Measurements from ENCODE around the gene EDN2.

Gene EDN2

GRCh38 chr1:41454406-41454805 lies 30.1 kb downstream of the EDN2 start:
- Histone ChIP-seq H3K4me1 (ENCODE audit: control insufficient read depth in 5 of 5, insufficient read depth in 5 of 5, low read length in 5 of 5) (peaks cover 0 to 16% (median 7%) of the 10 kb centered on the region in 5 donors), H3K27ac (ENCODE audit: low read depth, low read length) (no peak overlapping the region), H3K36me3 (ENCODE audit: control insufficient read depth in 5 of 5, insufficient read depth in 5 of 5, low read length in 5 of 5) (no peaks in the 10 kb centered on the region), H3K4me3 (ENCODE audit: low read depth in 1 of 5, low read length in 5 of 5) (no peak overlapping the region), H3K9me3 (ENCODE audit: control insufficient read depth in 5 of 5, low read length in 5 of 5) (no peaks in the 10 kb centered on the region), H3K27me3 (ENCODE audit: control insufficient read depth in 5 of 5, insufficient read depth in 4 of 5, low read length in 5 of 5) (no peaks in the 10 kb centered on the region), H3K9ac (ENCODE audit: low read length in 5 of 5) (no peak overlapping the region)

DNA sequence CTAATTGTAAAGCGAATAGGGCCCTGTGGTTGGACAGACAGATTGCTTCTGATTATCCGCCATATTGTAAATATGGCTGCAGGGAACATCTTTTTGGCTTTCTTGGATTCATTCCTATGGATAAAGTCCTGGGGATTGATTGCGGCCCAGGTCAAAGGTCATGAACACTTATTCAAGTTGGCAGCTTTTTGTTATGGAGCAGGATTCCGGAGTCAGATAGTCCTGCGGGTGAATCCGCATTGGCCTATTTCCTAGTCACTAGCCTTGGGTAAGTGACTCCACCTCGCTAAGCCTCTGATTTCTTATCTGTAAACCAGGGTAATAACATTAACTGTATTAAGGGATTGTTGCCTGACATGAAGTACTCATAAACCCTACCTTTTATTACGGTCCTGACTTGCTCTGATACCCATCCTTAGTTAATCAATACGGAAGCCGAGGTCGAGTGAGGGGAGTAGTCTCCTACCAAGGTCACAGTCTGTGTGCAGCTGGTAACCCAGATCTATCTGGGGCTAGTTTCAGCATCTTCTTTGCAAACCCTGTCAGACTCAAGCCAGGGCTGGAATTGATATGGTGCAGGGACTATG lies 31.7 kb downstream of the EDN2 start:
- Histone ChIP-seq H3K9me3 (ENCODE audit: control insufficient read depth in 5 of 5, low read length in 5 of 5) (no peaks in the 10 kb centered on the region), H3K9ac (ENCODE audit: low read length in 5 of 5) (no peak overlapping the region), H3K4me1 (ENCODE audit: control insufficient read depth in 5 of 5, insufficient read depth in 5 of 5, low read length in 5 of 5) (peaks cover 0 to 16% (median 9%) of the 10 kb centered on the region in 5 donors)

GRCh38 chr1:41450747-41451285 lies 33.7 kb downstream of the EDN2 start:
- Histone ChIP-seq H3K27me3 (ENCODE audit: control insufficient read depth in 5 of 5, insufficient read depth in 4 of 5, low read length in 5 of 5) (peaks cover 0 to under 1% (median 0%) of the 10 kb centered on the region in 5 donors), H3K36me3 (ENCODE audit: control insufficient read depth in 5 of 5, insufficient read depth in 5 of 5, low read length in 5 of 5) (no peaks in the 10 kb centered on the region), H3K9me3 (ENCODE audit: control insufficient read depth in 5 of 5, low read length in 5 of 5) (no peaks in the 10 kb centered on the region), H3K27ac (ENCODE audit: low read depth, low read length) (no peak overlapping the region), H3K4me1 (ENCODE audit: control insufficient read depth in 5 of 5, insufficient read depth in 5 of 5, low read length in 5 of 5) (peaks cover 0 to 11% (median 9%) of the 10 kb centered on the region in 5 donors), H3K9ac (ENCODE audit: low read length in 5 of 5) (no peak overlapping the region), H3K4me3 (ENCODE audit: low read depth in 1 of 5, low read length in 5 of 5) (no peak overlapping the region)

More for the DNA sequence above, 31.7 kb downstream of the EDN2 start:
- Histone ChIP-seq H3K4me3 (ENCODE audit: low read depth in 1 of 5, low read length in 5 of 5) (no peak overlapping the region), H3K27me3 (ENCODE audit: control insufficient read depth in 5 of 5, insufficient read depth in 4 of 5, low read length in 5 of 5) (no peaks in the 10 kb centered on the region), H3K27ac (ENCODE audit: low read depth, low read length) (no peak overlapping the region), H3K36me3 (ENCODE audit: control insufficient read depth in 5 of 5, insufficient read depth in 5 of 5, low read length in 5 of 5) (no peaks in the 10 kb centered on the region)

GRCh38 chr1:41449326-41449921 lies 35.1 kb downstream of the EDN2 start:
- Histone ChIP-seq H3K27ac (ENCODE audit: low read depth, low read length) (no peak overlapping the region), H3K9me3 (ENCODE audit: control insufficient read depth in 5 of 5, low read length in 5 of 5) (peaks cover 0 to 10% (median 8%) of the 10 kb centered on the region in 5 donors), H3K9ac (ENCODE audit: low read length in 5 of 5) (no peak overlapping the region), H3K4me3 (ENCODE audit: low read depth in 1 of 5, low read length in 5 of 5) (no peak overlapping the region), H3K4me1 (ENCODE audit: control insufficient read depth in 5 of 5, insufficient read depth in 5 of 5, low read length in 5 of 5) (peaks cover 0 to 9% (median 7%) of the 10 kb centered on the region in 5 donors), H3K36me3 (ENCODE audit: control insufficient read depth in 5 of 5, insufficient read depth in 5 of 5, low read length in 5 of 5) (no peaks in the 10 kb centered on the region), H3K27me3 (ENCODE audit: control insufficient read depth in 5 of 5, insufficient read depth in 4 of 5, low read length in 5 of 5) (peaks cover 0 to 4% (median 4%) of the 10 kb centered on the region in 5 donors)

- Histone ChIP-seq H3K4me3 (ENCODE audit: low read depth in 1 of 5, low read length in 5 of 5) (no peak overlapping the region), H3K4me1 (ENCODE audit: control insufficient read depth in 5 of 5, insufficient read depth in 5 of 5, low read length in 5 of 5) (peaks cover 0 to 9% (median 5%) of the 10 kb centered on the region in 5 donors), H3K9me3 (ENCODE audit: control insufficient read depth in 5 of 5, low read length in 5 of 5) (peaks cover 0 to 15% (median 14%) of the 10 kb centered on the region in 5 donors), H3K27ac (ENCODE audit: low read depth, low read length) (no peak overlapping the region), H3K9ac (ENCODE audit: low read length in 5 of 5) (no peak overlapping the region), H3K36me3 (ENCODE audit: control insufficient read depth in 5 of 5, insufficient read depth in 5 of 5, low read length in 5 of 5) (no peaks in the 10 kb centered on the region), H3K27me3 (ENCODE audit: control insufficient read depth in 5 of 5, insufficient read depth in 4 of 5, low read length in 5 of 5) (peaks cover 0 to 4% (median 4%) of the 10 kb centered on the region in 5 donors)
Measured at GRCh38 chr1:41448821-41449220, 35.7 kb downstream of the EDN2 start.

- Histone ChIP-seq H3K4me1 (ENCODE audit: control insufficient read depth in 5 of 5, insufficient read depth in 5 of 5, low read length in 5 of 5) (peaks cover 0 to 9% (median 5%) of the 10 kb centered on the region in 5 donors), H3K27ac (ENCODE audit: low read depth, low read length) (no peak overlapping the region)
Measured at GRCh38 chr1:41447995-41448770, 36.3 kb downstream of the EDN2 start.

DNA sequence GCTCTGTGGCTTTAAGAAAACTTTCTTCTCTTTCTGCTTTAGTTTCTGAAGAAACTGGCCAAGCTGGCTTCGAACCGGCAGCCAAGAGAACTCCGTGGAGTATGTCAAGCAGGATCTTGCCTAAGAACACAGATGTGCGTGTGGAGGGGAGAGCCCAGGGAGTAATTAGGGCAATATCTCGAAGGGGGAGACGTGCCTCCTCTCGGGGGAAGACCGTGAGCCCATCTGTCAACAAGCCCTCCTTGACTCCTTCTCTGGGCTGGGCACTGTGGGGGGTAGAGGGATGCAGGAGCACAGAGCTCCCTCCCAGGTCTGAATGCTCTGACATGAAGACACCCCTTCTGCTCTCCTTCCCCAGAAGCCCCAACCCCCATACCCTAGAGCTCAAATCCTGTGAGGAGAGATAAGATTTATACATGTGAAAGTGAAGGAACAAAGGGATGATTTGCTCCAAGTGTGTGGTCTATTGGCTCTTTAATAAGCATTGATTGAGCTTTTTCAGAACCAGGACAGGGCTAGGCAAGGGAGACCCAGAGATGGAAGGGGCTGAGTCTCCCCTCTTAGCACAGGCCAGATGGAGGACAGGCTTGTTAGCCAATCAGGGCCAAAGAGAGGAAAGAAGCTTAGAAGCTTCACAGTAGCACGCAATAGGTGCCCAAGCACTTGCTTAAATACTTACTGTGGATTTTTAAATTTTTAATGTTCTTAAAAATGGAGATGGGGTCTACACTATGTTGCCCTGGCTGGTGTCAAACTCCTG lies 37.5 kb downstream of the EDN2 start:
- Histone ChIP-seq H3K9ac (ENCODE audit: low read length in 5 of 5) (no peak overlapping the region), H3K4me3 (ENCODE audit: low read depth in 1 of 5, low read length in 5 of 5) (no peak overlapping the region), H3K27me3 (ENCODE audit: control insufficient read depth in 5 of 5, insufficient read depth in 4 of 5, low read length in 5 of 5) (peaks cover 0 to 4% (median 4%) of the 10 kb centered on the region in 5 donors), H3K27ac (ENCODE audit: low read depth, low read length) (no peak overlapping the region), H3K36me3 (ENCODE audit: control insufficient read depth in 5 of 5, insufficient read depth in 5 of 5, low read length in 5 of 5) (no peaks in the 10 kb centered on the region), H3K4me1 (ENCODE audit: control insufficient read depth in 5 of 5, insufficient read depth in 5 of 5, low read length in 5 of 5) (peaks cover 0 to 9% (median 5%) of the 10 kb centered on the region in 5 donors), H3K9me3 (ENCODE audit: control insufficient read depth in 5 of 5, low read length in 5 of 5) (peaks cover 0 to 16% (median 14%) of the 10 kb centered on the region in 5 donors)

More at GRCh38 chr1:41447995-41448770, 36.3 kb downstream of the EDN2 start:
- H3K9ac ChIP-seq (ENCODE audit: low read length in 5 of 5), result no peak overlapping the region
- H3K27me3 ChIP-seq (ENCODE audit: control insufficient read depth in 5 of 5, insufficient read depth in 4 of 5, low read length in 5 of 5), result peaks cover 0 to 4% (median 4%) of the 10 kb centered on the region in 5 donors
- no peak overlapping the region for H3K4me3 ChIP-seq (ENCODE audit: low read depth in 1 of 5, low read length in 5 of 5)
- H3K36me3 ChIP-seq (ENCODE audit: control insufficient read depth in 5 of 5, insufficient read depth in 5 of 5, low read length in 5 of 5), result no peaks in the 10 kb centered on the region
- H3K9me3 ChIP-seq (ENCODE audit: control insufficient read depth in 5 of 5, low read length in 5 of 5), result peaks cover 0 to 16% (median 14%) of the 10 kb centered on the region in 5 donors

DNA sequence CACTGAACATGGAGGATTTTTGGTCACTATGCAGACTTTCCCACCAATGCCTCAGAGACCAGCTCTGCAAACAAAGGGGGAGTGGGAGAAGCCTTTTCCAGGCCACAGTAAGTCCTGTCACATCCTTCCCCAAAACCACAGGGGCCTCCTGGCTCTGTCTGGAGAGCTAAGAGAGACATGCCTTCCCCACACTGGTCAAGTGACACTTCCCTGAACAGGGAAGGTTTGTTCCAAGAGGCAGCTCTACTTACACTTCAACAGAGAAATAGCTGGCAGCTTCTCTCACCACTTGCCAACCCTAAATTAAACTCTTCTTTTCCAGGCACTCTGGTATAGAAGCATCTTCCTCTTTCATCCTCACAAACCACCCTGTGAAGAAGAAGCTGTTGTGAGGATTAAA lies 39.7 kb downstream of the EDN2 start:
- Histone ChIP-seq H3K27me3 (ENCODE audit: control insufficient read depth in 5 of 5, insufficient read depth in 4 of 5, low read length in 5 of 5) (peaks cover 0 to 4% (median 4%) of the 10 kb centered on the region in 5 donors), H3K27ac (ENCODE audit: low read depth, low read length) (no peak overlapping the region), H3K9ac (ENCODE audit: low read length in 5 of 5) (no peak overlapping the region), H3K4me1 (ENCODE audit: control insufficient read depth in 5 of 5, insufficient read depth in 5 of 5, low read length in 5 of 5) (peaks cover 0 to 6% (median 4%) of the 10 kb centered on the region in 5 donors), H3K4me3 (ENCODE audit: low read depth in 1 of 5, low read length in 5 of 5) (peak overlapping the region in 1 of 5 donors; percentile 19), H3K36me3 (ENCODE audit: control insufficient read depth in 5 of 5, insufficient read depth in 5 of 5, low read length in 5 of 5) (no peaks in the 10 kb centered on the region), H3K9me3 (ENCODE audit: control insufficient read depth in 5 of 5, low read length in 5 of 5) (peaks cover 0 to 16% (median 14%) of the 10 kb centered on the region in 5 donors)

GRCh38 chr1:41444246-41444645 lies 40.2 kb downstream of the EDN2 start:
- Histone ChIP-seq H3K27me3 (ENCODE audit: control insufficient read depth in 5 of 5, insufficient read depth in 4 of 5, low read length in 5 of 5) (peaks cover 0 to 7% (median 4%) of the 10 kb centered on the region in 5 donors), H3K4me1 (ENCODE audit: control insufficient read depth in 5 of 5, insufficient read depth in 5 of 5, low read length in 5 of 5) (peaks cover 0 to under 1% (median 0%) of the 10 kb centered on the region in 5 donors), H3K4me3 (ENCODE audit: low read depth in 1 of 5, low read length in 5 of 5) (peak overlapping the region in 1 of 5 donors; percentile 19), H3K27ac (ENCODE audit: low read depth, low read length) (no peak overlapping the region), H3K36me3 (ENCODE audit: control insufficient read depth in 5 of 5, insufficient read depth in 5 of 5, low read length in 5 of 5) (no peaks in the 10 kb centered on the region), H3K9ac (ENCODE audit: low read length in 5 of 5) (no peak overlapping the region), H3K9me3 (ENCODE audit: control insufficient read depth in 5 of 5, low read length in 5 of 5) (peaks cover 0 to 16% (median 14%) of the 10 kb centered on the region in 5 donors)

Data from subcutaneous abdominal adipose tissue (tissue), 5 donors.